SKM-1 (cell line): Measurements from ENCODE around the gene UGT8.
"Not testable (repeated sequence)": the region's sequence is repeated elsewhere in the genome, so short reads cannot be mapped to it uniquely, and the experiment has no call there.

Experiments used
- DNase-seq: peaks from one replicate; lab custom pipeline; 2025; ENCODE audit not compliant: unreplicated experiment; lab: John Stamatoyannopoulos, UW

The UGT8 gene, protein sequence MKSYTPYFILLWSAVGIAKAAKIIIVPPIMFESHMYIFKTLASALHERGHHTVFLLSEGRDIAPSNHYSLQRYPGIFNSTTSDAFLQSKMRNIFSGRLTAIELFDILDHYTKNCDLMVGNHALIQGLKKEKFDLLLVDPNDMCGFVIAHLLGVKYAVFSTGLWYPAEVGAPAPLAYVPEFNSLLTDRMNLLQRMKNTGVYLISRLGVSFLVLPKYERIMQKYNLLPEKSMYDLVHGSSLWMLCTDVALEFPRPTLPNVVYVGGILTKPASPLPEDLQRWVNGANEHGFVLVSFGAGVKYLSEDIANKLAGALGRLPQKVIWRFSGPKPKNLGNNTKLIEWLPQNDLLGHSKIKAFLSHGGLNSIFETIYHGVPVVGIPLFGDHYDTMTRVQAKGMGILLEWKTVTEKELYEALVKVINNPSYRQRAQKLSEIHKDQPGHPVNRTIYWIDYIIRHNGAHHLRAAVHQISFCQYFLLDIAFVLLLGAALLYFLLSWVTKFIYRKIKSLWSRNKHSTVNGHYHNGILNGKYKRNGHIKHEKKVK

DNA sequence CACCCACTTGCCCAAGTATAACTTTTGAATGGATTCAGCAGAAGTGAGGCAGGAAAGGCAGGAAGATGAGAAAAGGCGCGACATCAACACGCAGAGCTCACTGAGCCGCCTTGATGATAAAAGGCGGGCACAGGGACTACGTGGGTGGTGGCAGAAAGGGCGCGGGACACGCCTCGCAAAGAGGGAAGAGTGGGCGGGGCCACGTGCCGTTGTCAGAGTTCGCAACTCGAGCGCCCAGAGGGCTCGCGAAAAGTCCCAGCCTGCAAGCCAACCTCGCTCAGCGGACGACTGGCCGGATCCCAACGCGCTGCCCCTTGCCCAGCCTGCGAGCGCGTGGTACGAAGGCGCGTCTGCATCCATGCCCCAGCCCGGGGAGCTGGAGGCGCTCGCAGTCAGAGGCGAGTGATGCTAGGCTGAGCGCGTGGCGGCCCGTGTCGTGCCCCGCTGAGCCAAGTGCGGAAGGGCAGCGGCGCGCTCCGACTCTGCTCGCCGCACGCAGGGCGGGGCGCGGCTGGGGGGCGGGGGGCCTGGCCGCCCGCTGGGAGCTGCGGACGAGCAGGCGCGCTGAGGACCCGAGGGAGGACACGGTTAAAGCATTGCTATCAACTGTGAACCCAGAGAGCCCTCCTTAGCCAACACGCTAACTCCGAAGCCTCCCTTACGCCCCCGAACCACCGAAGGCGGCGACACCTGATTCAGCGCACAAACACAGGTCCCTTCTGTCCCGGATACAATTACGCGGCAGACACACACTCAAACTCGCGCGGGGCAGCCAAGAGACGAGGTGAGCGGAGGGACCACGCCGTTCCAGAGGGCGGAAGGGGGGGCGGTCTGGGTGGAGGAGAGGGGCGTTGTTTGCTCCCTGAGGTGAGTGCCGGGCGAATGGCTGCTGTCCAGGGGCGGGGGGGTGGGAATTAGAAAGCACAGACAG is at the start of gene UGT8:
Gene UGT8 (plus strand): TSS at position 617 of the 931 bp plus-strand sequence. CDS start 24,074 bp downstream, outside the sequence.
- peak; percentile 66 for DNase-seq

DNA sequence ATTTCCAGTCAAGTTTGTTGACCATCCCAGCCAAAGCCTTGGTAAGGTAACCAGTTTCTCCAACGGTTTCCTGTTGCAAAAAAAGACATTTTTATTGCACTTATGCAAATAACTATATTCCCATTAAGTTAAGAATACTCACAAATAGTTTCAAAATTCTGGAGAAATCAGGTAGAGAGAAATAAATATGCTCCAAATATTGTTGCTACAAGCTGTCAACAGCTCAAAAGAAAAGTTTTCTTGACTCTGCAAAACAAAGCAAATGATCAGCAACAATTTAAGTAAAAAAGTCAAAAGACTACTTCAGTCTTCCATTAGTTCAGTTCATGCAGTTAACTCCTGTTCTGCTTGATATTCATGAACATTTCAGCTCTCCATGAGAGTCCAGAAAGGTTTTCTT is 49.0 kb upstream of the UGT8 start:
- no peak for DNase-seq

DNA sequence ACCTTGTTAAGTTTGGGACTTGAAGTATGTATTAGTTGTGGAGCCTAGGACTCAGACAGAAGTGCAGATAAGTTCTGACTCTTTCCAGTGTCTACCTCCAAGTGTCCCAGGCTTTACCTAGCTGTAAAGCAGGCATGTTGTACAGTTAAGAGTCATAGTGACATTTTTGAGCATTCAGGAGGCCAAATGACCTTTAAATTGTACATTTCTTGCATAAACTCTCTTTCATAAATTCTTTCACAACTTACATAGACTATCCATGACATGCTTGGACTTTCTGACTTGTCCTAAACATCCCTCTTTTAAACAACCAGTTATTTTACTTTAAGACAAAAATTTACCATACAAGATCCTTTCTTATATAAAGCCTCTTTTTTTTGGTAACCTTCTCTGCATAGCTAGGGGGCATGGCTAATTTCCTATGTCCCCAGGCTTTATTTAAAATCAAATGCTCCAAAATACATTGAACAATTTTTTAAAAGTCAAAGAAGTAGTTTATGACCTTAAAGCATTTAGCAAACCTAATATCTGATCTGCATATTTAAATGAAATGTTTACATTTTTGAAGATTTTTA is 40.1 kb upstream of the UGT8 start:
- DNase-seq, result no peak

DNA sequence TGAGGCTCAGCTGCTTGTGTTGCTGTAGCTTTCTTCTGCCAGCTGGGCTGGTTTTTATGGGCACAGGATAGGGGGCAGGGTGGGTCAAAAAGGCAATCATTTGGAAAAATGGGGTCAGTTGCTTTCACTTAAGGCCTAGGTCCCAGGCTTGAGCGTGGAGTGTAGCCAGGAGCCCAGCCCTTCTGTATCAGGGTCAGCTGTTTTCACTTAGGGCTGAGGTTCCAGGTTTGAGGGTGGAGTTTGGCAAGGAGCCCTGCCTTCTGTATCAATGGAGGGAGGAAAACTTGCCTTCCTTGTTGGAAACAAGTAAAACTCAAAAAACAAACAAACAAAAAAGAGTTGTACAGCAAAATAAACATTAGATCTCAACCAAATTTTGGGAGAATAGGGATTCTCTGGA is 37.0 kb upstream of the UGT8 start:
- no peak for DNase-seq

DNA sequence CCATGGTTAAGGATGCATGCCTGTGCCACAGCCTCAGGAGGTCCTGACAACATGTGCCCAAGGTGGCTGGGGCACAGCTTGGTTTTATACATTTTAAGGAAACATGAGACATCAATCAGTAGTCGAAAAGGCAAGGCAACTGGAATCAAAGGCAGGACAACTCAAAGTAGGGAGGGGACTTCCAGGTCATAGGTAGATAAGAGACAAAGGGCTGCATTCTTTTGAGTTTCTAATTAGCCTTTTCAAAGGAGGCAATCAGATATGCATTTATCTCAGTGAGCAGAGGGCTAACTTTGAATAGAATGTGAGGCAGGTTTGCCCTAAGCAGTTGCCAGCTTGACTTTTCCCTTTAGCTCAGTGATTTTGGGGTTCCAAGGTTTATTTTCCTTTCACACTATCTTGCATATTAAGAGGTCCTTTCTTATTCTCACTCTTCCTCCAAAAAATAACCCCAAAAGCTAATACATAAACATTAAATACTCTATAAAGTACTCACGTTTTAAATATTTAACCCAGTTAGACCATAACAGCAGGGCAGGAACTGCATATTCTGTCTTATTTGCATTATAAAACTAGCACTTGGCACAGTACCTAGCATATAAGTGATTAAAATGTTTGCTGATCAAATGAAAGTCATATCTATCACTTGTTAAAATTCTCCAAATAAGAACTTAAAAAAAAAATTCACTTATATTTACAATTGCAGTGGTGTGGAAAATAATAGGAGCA is 36.3 kb upstream of the UGT8 start:
- DNase-seq, result no peak

GRCh38 chr4:114563536-114564315 is 34.9 kb upstream of the UGT8 start:
- DNase-seq, result no peak

- no peak for DNase-seq
These were observed 21.2 kb upstream of the UGT8 start for GRCh38 chr4:114577386-114577785.

- no peak for DNase-seq
These were observed 16.0 kb upstream of the UGT8 start for GRCh38 chr4:114582621-114583020.

DNA sequence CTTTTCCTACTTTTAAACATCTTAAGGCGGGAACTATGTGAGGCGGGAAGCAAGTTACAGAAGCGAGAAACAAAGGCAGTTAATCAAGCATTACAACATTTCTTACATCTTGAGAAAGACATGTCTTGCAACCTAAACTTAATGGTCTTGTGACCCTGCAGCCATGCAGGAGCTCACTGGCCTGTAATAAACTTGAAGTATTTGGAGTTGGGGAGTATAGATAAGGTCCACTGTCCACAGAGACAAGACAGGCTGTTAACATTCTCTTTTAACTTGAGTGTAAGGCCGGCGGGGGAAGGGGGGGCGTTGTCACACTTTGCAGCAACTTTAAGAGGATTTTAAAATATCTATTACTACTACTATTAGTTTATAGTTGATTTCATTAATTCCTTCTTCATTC is 10.3 kb upstream of the UGT8 start:
- no peak for DNase-seq

DNA sequence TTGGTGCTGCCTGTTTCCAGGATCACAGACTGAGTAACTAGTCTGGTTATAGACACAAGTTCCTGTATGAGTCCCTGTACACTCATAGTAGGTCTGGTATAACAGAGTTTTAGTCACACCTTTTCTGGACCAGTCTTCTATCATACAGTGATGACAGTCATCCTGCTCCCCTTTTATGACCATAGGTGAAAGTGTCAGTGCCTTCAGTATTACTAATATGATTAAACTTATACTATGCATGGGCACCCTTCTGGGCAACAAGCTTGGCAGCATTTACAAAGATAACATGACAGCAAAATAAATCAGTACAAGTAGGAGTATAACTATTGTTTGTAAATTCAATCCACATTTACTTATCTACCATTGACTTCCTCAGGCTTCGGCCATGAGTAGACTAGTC is 8.2 kb upstream of the UGT8 start:
- not testable (repeated sequence) for DNase-seq

DNA sequence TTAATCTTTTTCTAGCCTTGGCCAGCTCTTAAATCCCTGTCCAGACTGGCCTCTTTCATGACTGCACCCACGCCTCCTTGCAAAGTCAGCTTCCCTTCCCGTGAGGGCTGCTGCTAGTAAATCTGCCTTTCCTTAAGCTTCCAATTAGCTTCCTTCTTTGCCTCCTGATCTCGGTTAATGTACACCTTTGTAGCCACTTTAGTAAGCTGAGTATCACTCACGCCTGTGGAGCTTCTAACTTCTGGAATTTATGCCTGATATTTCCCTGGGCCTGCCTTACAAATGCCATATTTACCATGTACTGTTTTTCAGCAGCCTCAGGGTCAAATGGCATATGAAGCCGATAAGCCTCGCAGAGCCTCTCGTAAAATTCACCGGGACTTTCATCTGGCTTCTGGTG is 5.1 kb upstream of the UGT8 start:
- no peak for DNase-seq

DNA sequence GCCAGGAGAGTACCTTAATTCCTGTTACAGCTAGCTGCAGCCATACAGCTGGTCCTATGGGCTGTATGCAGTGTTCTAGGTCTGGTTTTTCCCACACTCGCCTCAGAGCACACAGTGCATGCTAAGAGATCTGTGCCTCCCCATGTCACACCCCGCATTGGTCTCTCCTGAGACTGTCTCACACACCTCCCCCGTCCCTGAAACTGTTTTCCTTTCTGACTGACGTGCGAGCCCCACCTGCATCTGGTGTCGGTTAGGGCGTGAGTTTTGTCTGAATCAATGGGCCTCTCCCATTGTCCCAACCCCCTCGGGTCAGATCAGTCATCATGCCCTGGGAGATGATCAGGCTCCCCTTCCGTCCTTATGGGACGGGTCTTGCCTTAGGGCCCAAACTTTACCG is 3.4 kb upstream of the UGT8 start:
- no peak for DNase-seq

DNA sequence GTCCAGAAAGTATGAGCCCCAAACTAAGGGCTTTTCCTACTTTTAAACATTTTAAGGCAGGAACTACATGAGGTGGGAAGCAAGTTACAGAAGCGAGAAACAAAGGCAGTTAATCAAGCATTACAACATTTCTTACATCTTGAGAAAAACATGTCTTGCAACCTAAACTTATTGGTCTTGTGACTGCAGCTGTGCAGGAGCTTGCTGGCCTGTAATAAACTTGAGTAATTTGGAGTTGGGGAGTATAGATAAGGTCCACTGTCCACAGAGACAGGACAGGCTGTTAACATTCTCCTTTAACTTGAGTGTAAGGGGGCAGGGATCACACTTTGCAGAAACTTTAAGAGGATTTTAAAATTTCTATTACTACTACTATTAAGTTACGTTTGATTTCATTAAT is 2.7 kb upstream of the UGT8 start:
- DNase-seq, result no peak

GRCh38 chr4:114597410-114598115 is 1.0 kb upstream of the UGT8 start:
- DNase-seq, result no peak

GRCh38 chr4:114599231-114599902 is 760 bp downstream of the UGT8 start:
- DNase-seq, result peak; percentile 54

DNA sequence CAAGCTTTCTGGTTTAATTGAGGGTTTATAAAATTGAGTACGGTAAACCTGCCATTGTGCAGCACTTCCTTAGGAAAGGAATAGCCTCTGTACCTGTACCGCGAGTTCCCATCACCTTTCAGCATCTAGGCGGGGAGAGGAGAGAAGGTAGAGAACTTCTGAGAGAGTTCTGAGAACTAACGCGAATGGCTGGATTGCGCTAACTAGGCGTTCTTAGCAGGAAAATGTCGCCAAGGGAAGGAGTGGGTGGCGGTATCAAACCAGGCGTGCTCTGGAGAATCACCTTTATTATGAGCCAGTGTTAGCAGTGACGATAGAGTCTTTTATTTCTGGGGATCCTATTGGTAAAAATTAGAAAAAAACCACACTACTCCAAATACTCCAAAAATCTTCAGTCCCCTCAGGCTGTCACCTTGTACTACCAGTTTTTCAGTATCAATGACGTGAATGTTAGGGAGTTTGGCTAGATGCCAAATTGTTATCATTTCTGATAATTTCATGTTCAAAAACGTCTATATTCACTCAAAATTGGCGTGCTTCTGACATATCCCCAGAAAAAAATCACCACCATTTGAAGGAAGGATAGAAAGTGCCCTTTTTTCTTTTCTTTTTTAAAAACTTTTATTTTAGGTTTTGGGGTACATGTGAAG is 1.4 kb downstream of the UGT8 start:
- DNase-seq, result no peak

- no peak for DNase-seq
These were observed 2.1 kb downstream of the UGT8 start for GRCh38 chr4:114600672-114601071.

DNA sequence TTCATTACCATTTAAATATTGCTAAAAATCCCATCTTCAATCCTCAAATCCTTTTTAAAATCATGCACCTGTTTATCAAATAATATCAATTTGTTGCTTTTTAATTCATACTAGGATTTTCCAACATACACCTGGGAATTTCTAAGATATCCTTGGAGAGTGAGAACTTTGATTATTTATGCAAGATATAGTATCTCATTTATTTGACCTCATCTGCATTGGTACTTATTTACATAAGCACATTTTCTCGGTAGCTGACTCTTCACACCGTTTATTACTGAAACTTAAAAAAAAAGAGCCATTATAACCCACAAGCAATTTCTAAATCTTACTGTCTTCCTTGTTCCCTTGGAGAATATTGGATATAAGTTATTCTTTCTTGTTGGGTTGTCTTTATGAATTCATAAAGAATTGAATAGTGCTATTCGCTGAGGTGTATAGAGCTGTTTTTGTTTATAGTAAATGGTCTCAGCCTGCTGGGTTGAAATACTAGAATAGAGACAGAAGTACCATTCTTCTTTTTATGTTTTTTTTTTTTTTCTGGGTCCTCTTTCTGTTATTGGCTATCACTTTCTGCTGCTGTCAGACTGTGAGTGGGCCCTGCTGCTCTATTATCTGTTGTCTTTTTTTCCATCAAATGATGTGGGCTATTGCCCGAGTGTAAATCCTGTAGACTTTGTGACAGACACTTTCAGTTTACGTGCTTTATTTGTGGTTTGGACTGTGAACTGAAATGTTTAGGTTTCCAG is 2.9 kb downstream of the UGT8 start:
- no peak for DNase-seq
